GM18508 (cell line): ENCODE results near the gene AHDC1.

Experiments used
- ATAC-seq: cut with Tn5 transposase; IDR thresholded peaks from one replicate; pipeline ENCODE4 v1.9.1; 2021; ENCODE audit warnings: moderate number of reproducible peaks; ENCODE audit not compliant: insufficient read depth, unreplicated experiment

The AHDC1 gene

GRCh38 chr1:27615346-27616192 lies 11.6 kb upstream of the AHDC1 start:
- no peak for ATAC-seq

- ATAC-seq: no peak
These were observed 10.8 kb upstream of the AHDC1 start for GRCh38 chr1:27614625-27615344.

GRCh38 chr1:27614043-27614624 lies 10.2 kb upstream of the AHDC1 start:
- no peak for ATAC-seq

GRCh38 chr1:27612718-27613117 lies 8.8 kb upstream of the AHDC1 start:
- no peak for ATAC-seq

GRCh38 chr1:27611450-27611849 lies 7.5 kb upstream of the AHDC1 start:
- ATAC-seq: no peak

GRCh38 chr1:27609618-27610240 lies 5.8 kb upstream of the AHDC1 start:
- ATAC-seq: no peak

GRCh38 chr1:27609210-27609555 lies 5.2 kb upstream of the AHDC1 start:
- ATAC-seq: no peak

- no peak for ATAC-seq
These were observed 3.4 kb upstream of the AHDC1 start for GRCh38 chr1:27607239-27607804.

GRCh38 chr1:27606708-27607238 lies 2.8 kb upstream of the AHDC1 start:
- no peak for ATAC-seq

GRCh38 chr1:27605796-27606707 lies 2.1 kb upstream of the AHDC1 start:
- ATAC-seq: no peak

- no peak for ATAC-seq
These were observed 1.4 kb upstream of the AHDC1 start for GRCh38 chr1:27605300-27605766.

GRCh38 chr1:27604579-27605299 lies 795 bp upstream of the AHDC1 start:
- ATAC-seq: no peak

- ATAC-seq: no peak
These were observed 649 bp downstream of the AHDC1 start for GRCh38 chr1:27603309-27603680.

GRCh38 chr1:27602462-27603308 lies 1.3 kb downstream of the AHDC1 start:
- no peak for ATAC-seq

- no peak for ATAC-seq
These were observed 2.0 kb downstream of the AHDC1 start for GRCh38 chr1:27601771-27602461.

- no peak for ATAC-seq
These were observed 2.6 kb downstream of the AHDC1 start for GRCh38 chr1:27601321-27601770.

GRCh38 chr1:27600498-27601175 lies 3.3 kb downstream of the AHDC1 start:
- no peak for ATAC-seq
